Skeletal muscle satellite cell (primary cell): ENCODE data around the gene LRRN3.
"Not testable (repeated sequence)": the region's sequence is repeated elsewhere in the genome, so short reads cannot be mapped to it uniquely, and the experiment has no call there.

Experiments
- H3K27me3 ChIP-seq: 2 replicates; pipeline ENCODE4 v1.7.0; 2013; ENCODE audit warnings: low read length; ENCODE audit not compliant: control insufficient read depth, insufficient read depth
- H3K36me3 ChIP-seq: 2 replicates; pipeline ENCODE4 v1.7.0; 2013; ENCODE audit warnings: mild to moderate bottlenecking, control low read depth, low read length; ENCODE audit not compliant: insufficient read depth
- H3K4me1 ChIP-seq: 2 replicates; pipeline ENCODE4 v1.7.0; 2013; ENCODE audit warnings: low read length; ENCODE audit not compliant: control insufficient read depth, insufficient read depth
- H3K4me2 ChIP-seq: 2 replicates; pipeline ENCODE4 v1.7.0; 2013; ENCODE audit warnings: mild to moderate bottlenecking, low read length
- H3K4me3 ChIP-seq: 2 replicates; pipeline ENCODE4 v1.7.0; 2013; ENCODE audit warnings: low read length
- H3K9ac ChIP-seq: 2 replicates; pipeline ENCODE4 v1.7.0; 2013; ENCODE audit warnings: mild to moderate bottlenecking, low read depth, low read length, moderate library complexity
- H3K9me3 ChIP-seq: replicated peaks from 2 replicates; pipeline ENCODE4 v1.7.0; 2013; ENCODE audit warnings: mild to moderate bottlenecking, control low read depth, low read length

LRRN3 gene

GRCh38 chr7:111059833-111060232 lies 31.1 kb upstream of the LRRN3 start:
- H3K4me1 ChIP-seq = no peaks in the 10 kb centered on the region
- H3K9ac ChIP-seq = no peak overlapping the region
- H3K27me3 ChIP-seq = no peaks in the 10 kb centered on the region
- H3K36me3 ChIP-seq = no peaks in the 10 kb centered on the region
- H3K4me3 ChIP-seq = no peak overlapping the region
- H3K4me2 ChIP-seq = no peak overlapping the region
- no peaks in the 10 kb centered on the region for H3K9me3 ChIP-seq

DNA sequence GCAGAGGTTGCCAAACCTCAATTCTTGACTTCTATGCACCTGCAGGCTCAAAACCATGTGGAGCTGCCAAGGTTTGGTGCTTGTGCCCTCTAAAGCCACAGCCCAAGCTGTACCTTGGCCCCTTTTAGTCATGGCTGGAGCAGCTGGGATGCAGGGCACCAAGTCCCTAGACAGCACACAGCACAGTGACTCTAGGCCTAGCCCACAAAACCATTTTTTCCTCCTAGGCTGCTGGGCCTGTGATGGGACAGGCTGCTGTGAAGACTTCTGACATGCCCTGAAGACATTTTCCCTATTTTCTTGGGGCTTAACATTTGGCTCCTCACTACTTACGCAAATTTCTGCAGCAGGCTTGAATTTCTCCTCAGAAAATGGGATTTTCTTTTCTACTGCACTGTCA lies 27.8 kb upstream of the LRRN3 start:
- Histone ChIP-seq H3K27me3 (no peaks in the 10 kb centered on the region), H3K9ac (no peak overlapping the region), H3K4me2 (no peak overlapping the region), H3K36me3 (no peaks in the 10 kb centered on the region), H3K9me3 (no peaks in the 10 kb centered on the region), H3K4me3 (no peak overlapping the region), H3K4me1 (no peaks in the 10 kb centered on the region)

DNA sequence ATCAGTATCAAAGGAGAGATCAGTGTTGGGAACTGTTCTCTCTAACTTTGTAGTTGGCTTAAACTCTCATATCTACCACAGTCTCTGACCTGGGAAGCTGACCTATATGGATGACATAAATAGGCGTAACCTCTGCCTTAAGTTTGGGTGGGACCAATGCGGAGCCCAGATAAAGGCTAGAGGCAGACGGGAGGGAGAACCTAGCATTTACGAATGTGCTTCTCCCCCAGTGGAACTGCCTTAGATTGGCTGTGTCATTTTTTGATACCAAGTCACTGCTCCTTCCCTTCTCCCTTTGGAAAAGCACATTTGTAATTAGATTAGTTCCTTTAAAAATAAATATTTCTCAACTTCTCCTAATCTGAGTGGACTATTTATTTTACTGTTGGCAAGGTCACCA lies 23.7 kb upstream of the LRRN3 start:
- Histone ChIP-seq H3K27me3 (no peaks in the 10 kb centered on the region), H3K9me3 (no peaks in the 10 kb centered on the region), H3K9ac (no peak overlapping the region), H3K36me3 (no peaks in the 10 kb centered on the region), H3K4me3 (no peak overlapping the region), H3K4me1 (no peaks in the 10 kb centered on the region), H3K4me2 (no peak overlapping the region)

GRCh38 chr7:111067682-111068081 lies 23.2 kb upstream of the LRRN3 start:
- H3K4me1 ChIP-seq = no peaks in the 10 kb centered on the region
- H3K9ac ChIP-seq = no peak overlapping the region
- H3K4me2 ChIP-seq = no peak overlapping the region
- H3K27me3 ChIP-seq = no peaks in the 10 kb centered on the region
- H3K4me3 ChIP-seq = no peak overlapping the region
- H3K9me3 ChIP-seq = no peaks in the 10 kb centered on the region
- H3K36me3 ChIP-seq = no peaks in the 10 kb centered on the region

DNA sequence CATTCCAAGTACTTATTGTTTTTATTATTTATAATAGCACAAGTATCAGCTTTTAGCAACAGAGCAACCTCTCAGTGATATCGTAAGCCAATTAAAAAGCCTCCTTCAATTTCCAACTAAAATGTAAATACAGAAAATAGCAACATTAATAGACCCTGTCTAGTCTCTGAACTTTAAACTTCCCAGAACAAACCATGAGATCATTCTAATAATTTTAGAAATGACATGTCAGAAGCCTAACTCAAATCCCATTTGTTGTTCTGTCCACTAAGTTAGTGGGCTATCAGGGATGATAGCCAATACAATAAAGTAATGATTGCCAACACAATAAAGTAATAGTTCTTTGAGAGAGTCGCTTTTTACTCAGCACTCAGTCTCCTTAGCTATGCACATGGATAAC lies 22.3 kb upstream of the LRRN3 start:
- Histone ChIP-seq H3K4me2 (no peak overlapping the region), H3K36me3 (no peaks in the 10 kb centered on the region), H3K27me3 (no peaks in the 10 kb centered on the region), H3K4me3 (no peak overlapping the region), H3K9ac (no peak overlapping the region), H3K9me3 (no peaks in the 10 kb centered on the region), H3K4me1 (no peaks in the 10 kb centered on the region)

GRCh38 chr7:111071556-111071955 lies 19.4 kb upstream of the LRRN3 start:
- Histone ChIP-seq H3K4me1 (peaks cover 6% of the 10 kb centered on the region), H3K9me3 (no peaks in the 10 kb centered on the region), H3K9ac (no peak overlapping the region), H3K4me2 (no peak overlapping the region), H3K4me3 (no peak overlapping the region), H3K27me3 (no peaks in the 10 kb centered on the region), H3K36me3 (no peaks in the 10 kb centered on the region)

DNA sequence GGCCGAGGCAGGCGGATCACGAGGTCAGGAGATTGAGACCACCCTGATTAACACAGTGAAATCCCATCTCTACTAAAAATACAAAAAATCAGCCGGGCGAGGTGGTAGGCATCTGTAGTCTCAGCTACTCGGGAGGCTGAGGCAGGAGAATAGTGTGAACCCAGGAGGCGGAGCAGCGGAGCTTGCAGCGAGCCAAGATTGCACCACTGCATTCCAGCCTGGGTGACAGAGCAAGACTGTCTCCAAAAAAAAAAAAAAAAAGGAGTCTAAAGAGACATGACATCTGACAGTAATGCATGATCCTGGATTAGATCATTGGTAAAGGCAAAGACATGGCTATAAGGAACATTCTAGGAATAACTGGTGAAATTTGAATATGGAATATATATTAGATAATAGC lies 18.3 kb upstream of the LRRN3 start:
- H3K36me3 ChIP-seq, H3K4me1 ChIP-seq, H3K4me3 ChIP-seq, H3K9ac ChIP-seq, H3K27me3 ChIP-seq, H3K9me3 ChIP-seq, H3K4me2 ChIP-seq: not testable (repeated sequence)

DNA sequence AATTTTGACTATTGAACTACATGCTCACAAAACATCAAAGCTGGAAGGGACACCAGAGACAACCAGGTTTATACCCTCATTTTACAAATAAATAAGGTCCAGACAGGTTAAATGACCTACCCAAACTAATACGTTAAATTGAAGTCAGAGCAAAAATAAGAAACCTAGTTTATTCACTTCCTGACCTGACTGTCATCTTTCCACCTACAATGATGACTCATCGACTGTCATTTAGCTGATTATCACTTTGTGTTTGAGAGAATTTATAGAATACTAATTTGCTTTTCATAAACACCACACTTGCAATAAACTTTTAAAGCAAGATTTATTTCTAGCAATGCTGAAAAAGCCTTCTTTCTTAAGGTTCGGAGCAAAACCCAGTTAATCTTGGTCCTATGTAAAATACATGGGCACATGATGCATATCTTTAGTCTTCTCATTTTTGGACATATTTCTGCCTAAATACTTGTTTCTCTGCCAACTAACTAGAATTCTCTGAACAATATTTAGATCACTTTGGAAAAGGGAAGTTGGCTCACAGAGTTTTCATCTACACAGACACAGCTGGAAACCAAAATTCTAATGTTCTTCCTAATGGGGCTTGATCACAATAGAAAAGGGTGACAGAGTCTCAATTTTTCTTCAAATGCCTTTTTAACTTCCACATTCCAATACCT lies 16.7 kb upstream of the LRRN3 start:
- H3K4me3 ChIP-seq = no peak overlapping the region
- no peaks in the 10 kb centered on the region for H3K9me3 ChIP-seq
- H3K4me1 ChIP-seq = peaks cover 6% of the 10 kb centered on the region
- no peaks in the 10 kb centered on the region for H3K27me3 ChIP-seq
- H3K9ac ChIP-seq = no peak overlapping the region
- H3K4me2 ChIP-seq = no peak overlapping the region
- H3K36me3 ChIP-seq = no peaks in the 10 kb centered on the region

DNA sequence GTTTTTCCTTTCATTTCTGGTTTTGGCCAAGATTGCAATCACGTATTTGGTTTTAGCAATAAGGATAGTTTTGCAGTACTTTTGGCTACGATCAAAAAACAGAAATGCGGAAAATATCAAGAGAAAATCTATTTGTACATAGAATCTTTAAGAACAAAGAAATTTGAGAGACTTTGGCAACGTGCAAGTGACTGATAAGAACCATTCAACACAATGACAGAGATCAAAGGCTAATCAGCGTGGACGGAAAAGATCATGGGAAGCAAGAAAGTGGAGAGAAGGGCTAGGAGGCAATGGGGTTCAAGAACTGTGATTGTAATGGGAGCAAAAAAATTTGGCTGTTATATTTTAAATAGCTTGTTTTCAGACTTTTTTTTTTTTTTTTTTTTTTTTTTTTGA lies 16.2 kb upstream of the LRRN3 start:
- H3K9me3 ChIP-seq = no peaks in the 10 kb centered on the region
- no peak overlapping the region for H3K4me3 ChIP-seq
- H3K36me3 ChIP-seq = no peaks in the 10 kb centered on the region
- no peak overlapping the region for H3K9ac ChIP-seq
- H3K27me3 ChIP-seq = no peaks in the 10 kb centered on the region
- H3K4me1 ChIP-seq = peaks cover 6% of the 10 kb centered on the region
- no peak overlapping the region for H3K4me2 ChIP-seq

- no peak overlapping the region for H3K4me2 ChIP-seq
- H3K4me3 ChIP-seq = no peak overlapping the region
- H3K4me1 ChIP-seq = peaks cover 6% of the 10 kb centered on the region
- no peaks in the 10 kb centered on the region for H3K27me3 ChIP-seq
- no peaks in the 10 kb centered on the region for H3K36me3 ChIP-seq
- no peaks in the 10 kb centered on the region for H3K9me3 ChIP-seq
- H3K9ac ChIP-seq = no peak overlapping the region
Measured at GRCh38 chr7:111075498-111075897, 15.4 kb upstream of the LRRN3 start.

GRCh38 chr7:111076205-111076604 lies 14.7 kb upstream of the LRRN3 start:
- H3K4me3 ChIP-seq = no peak overlapping the region
- H3K36me3 ChIP-seq = no peaks in the 10 kb centered on the region
- H3K27me3 ChIP-seq = no peaks in the 10 kb centered on the region
- peaks cover 6% of the 10 kb centered on the region for H3K4me1 ChIP-seq
- H3K9me3 ChIP-seq = no peaks in the 10 kb centered on the region
- no peak overlapping the region for H3K9ac ChIP-seq
- no peak overlapping the region for H3K4me2 ChIP-seq

DNA sequence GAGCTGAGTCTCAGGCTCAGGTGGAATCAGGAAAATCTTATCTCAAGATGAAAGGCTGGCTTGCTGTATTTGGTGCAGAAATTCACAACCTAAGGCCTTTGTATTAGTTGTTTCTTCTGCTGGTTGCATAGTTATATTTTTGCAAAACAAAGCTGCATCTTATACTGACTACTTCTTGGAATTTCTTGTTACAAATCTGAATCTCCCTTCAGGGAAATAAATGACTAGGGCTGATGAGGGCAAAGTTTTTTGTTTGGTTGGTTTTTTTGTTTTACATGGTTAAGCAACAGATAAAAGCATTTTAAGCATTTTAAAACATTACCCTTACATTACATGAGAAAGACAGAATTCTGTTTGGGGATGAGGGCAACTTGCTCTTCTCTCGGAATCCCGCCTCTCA lies 13.9 kb upstream of the LRRN3 start:
- Histone ChIP-seq H3K4me3 (no peak overlapping the region), H3K9me3 (no peaks in the 10 kb centered on the region), H3K27me3 (no peaks in the 10 kb centered on the region), H3K4me1 (peaks cover 6% of the 10 kb centered on the region), H3K36me3 (no peaks in the 10 kb centered on the region), H3K4me2 (no peak overlapping the region), H3K9ac (no peak overlapping the region)
